Measurements from ENCODE around the gene NCDN. TPM values are rescaled to one million over a fixed set of nuclear protein-coding genes. Genes with fewer than 3 reads are reported as not detected.
A peak's percentile ranks its signal among the peaks of the same experiment; 100 is the strongest.

The NCDN gene
- total RNA-seq, 1 donor from 2014 or later: 21.6 TPM

GRCh38 chr1:35590476-35591040 lies 33.0 kb downstream of the NCDN start:
- H3K27ac Mint-ChIP-seq (ENCODE audit: unreplicated experiment): no peak overlapping the region

GRCh38 chr1:35591211-35591610 lies 33.6 kb downstream of the NCDN start:
- H3K4me3 Mint-ChIP-seq (ENCODE audit: unreplicated experiment): peak overlapping the region; percentile 78
- H3K27me3 Mint-ChIP-seq (ENCODE audit: unreplicated experiment): peaks cover 18% of the 10 kb centered on the region
- no peak for DNase-seq (ENCODE audit: low spot score)
- peaks cover 22% of the 10 kb centered on the region for H3K36me3 Mint-ChIP-seq (ENCODE audit: low read depth, unreplicated experiment)
- peaks cover 3% of the 10 kb centered on the region for H3K4me1 Mint-ChIP-seq (ENCODE audit: unreplicated experiment)
- no peak for TF ChIP-seq CTCF (IDR thresholded peaks at IDR 0.05; ENCODE audit: unreplicated experiment)
- H3K9me3 Mint-ChIP-seq (ENCODE audit: unreplicated experiment): no peaks in the 10 kb centered on the region
- peak overlapping the region; percentile 21 for H3K27ac Mint-ChIP-seq (ENCODE audit: unreplicated experiment)

More at GRCh38 chr1:35590476-35591040, 33.0 kb downstream of the NCDN start:
- peaks cover 3% of the 10 kb centered on the region for H3K4me1 Mint-ChIP-seq (ENCODE audit: unreplicated experiment)
- no peaks in the 10 kb centered on the region for H3K9me3 Mint-ChIP-seq (ENCODE audit: unreplicated experiment)
- peaks cover 19% of the 10 kb centered on the region for H3K27me3 Mint-ChIP-seq (ENCODE audit: unreplicated experiment)
- peaks cover 18% of the 10 kb centered on the region for H3K36me3 Mint-ChIP-seq (ENCODE audit: low read depth, unreplicated experiment)
- no peak for TF ChIP-seq CTCF (IDR thresholded peaks at IDR 0.05; ENCODE audit: unreplicated experiment)
- DNase-seq (ENCODE audit: low spot score): no peak
- no peak overlapping the region for H3K4me3 Mint-ChIP-seq (ENCODE audit: unreplicated experiment)

- Mint-ChIP-seq H3K27ac (ENCODE audit: unreplicated experiment) (no peak overlapping the region), H3K4me1 (ENCODE audit: unreplicated experiment) (peaks cover 3% of the 10 kb centered on the region)
These were observed 35.6 kb downstream of the NCDN start for GRCh38 chr1:35592991-35593769.

GRCh38 chr1:35594005-35594760 lies 36.6 kb downstream of the NCDN start:
- Mint-ChIP-seq H3K4me1 (ENCODE audit: unreplicated experiment) (peaks cover 3% of the 10 kb centered on the region), H3K4me3 (ENCODE audit: unreplicated experiment) (no peak overlapping the region), H3K9me3 (ENCODE audit: unreplicated experiment) (no peaks in the 10 kb centered on the region), H3K27me3 (ENCODE audit: unreplicated experiment) (peaks cover 13% of the 10 kb centered on the region), H3K27ac (ENCODE audit: unreplicated experiment) (no peak overlapping the region), H3K36me3 (ENCODE audit: low read depth, unreplicated experiment) (peaks cover 17% of the 10 kb centered on the region)
- TF ChIP-seq CTCF (IDR thresholded peaks at IDR 0.05; ENCODE audit: unreplicated experiment): no peak
- DNase-seq (ENCODE audit: low spot score): no peak

More at GRCh38 chr1:35592991-35593769, 35.6 kb downstream of the NCDN start:
- TF ChIP-seq CTCF (IDR thresholded peaks at IDR 0.05; ENCODE audit: unreplicated experiment): no peak
- H3K27me3 Mint-ChIP-seq (ENCODE audit: unreplicated experiment): peaks cover 13% of the 10 kb centered on the region
- H3K36me3 Mint-ChIP-seq (ENCODE audit: low read depth, unreplicated experiment): peaks cover 22% of the 10 kb centered on the region
- H3K4me3 Mint-ChIP-seq (ENCODE audit: unreplicated experiment): no peak overlapping the region
- no peaks in the 10 kb centered on the region for H3K9me3 Mint-ChIP-seq (ENCODE audit: unreplicated experiment)
- DNase-seq (ENCODE audit: low spot score): no peak

All from endothelial cell (in vitro differentiated cells).